Right ventricle myocardium superior (tissue), 1 donor: Measurements from ENCODE around the gene CREBL2. TPM values are rescaled to one million over a fixed set of nuclear protein-coding genes. Genes with fewer than 3 reads are reported as not detected.

Source experiments
- ATAC-seq: fragments of 200-7000 bp; cut with Tn5 transposase; one replicate; pipeline ENCODE4 v1.9.1; 2020; ENCODE audit warnings: mild to moderate bottlenecking; ENCODE audit not compliant: poor library complexity
- DNase-seq: peaks from one replicate; pipeline ENCODE4 v3.0.0-alpha.2; 2020
- intact Hi-C: fragments of 100-400 bp; cut with DNase I; formaldehyde crosslinking; loops from one replicate; pipeline ENCODE4 v1.11.2; 2022
- total RNA-seq: library from RNA; stranded (reverse); fragmentation: NEBNext Ultra II Directional; extraction: Animal tissue kit (Norgen Biotek cat#: 25700); gene quantifications from one replicate; pipeline ENCODE4 v1.2.1, GENCODE V29; 2021
- donor health status: DM: no; HTN: yes; CAD: no; lungs with severe emphysema.

Gene CREBL2
- total RNA-seq, 1 donor from 2014 or later: 16.7 TPM

DNA sequence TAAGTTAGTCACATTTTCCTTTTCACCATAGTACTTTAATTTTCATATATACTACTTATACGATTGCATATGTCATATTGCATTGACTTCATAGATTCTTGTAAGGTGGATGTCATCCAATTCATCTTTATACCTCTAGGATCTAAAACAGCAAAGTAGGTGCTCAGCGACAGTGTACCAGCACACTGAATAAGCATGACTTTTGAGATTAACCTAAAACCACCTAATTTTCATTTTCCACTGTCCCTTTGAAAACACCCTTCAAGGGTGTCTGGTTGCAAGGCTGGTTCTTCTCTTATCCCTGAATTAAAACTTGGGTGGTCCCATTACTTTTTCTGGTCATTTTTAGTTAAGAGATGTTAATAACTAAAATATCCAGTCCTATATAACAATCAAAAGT lies 79.9 kb downstream of the CREBL2 start:
- ATAC-seq (no peak), DNase-seq (no peak)
- intact Hi-C loops: no loop called here

DNA sequence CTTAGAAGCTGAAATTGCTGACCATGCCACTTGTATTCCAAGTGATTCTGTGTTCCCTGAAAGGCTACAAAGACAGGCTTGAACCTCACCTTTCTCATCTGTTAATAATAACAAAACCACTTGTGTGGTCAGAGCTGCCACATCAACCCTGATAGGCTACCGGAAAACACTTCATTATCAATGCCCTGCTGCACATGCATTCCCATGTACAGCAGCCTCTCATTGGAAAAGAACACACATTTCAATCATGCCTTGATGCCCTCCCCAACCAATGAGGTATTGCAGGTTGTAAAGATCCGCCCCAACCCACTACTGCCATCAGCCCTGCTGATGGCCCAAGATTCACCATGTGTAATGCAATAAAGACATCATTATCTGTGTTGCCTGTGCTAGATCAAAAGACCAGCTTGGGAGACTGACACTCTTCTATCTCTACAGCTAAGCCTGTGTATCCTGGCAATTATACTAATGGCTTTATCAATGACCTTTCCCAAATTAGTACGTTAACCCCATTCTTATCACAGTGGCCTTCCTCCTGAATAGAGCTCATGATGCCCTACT lies 81.5 kb downstream of the CREBL2 start:
- no peak for DNase-seq
- intact Hi-C loops: no loop called here
- no peak for ATAC-seq

Other genes with a start within 250 kb of the CREBL2 start
- gene DUSP16, start 49.0 kb upstream of the CREBL2 start, total RNA-seq: 12.5 TPM
- gene GPR19, start 84.3 kb downstream of the CREBL2 start, total RNA-seq: not detected
- 37.5 TPM for gene CDKN1B, start 105.5 kb downstream of the CREBL2 start, total RNA-seq
- 18.8 TPM for gene APOLD1, start 173.8 kb downstream of the CREBL2 start, total RNA-seq
- gene DDX47, start 201.5 kb downstream of the CREBL2 start, total RNA-seq: 24.9 TPM